ENCODE results near the gene EHMT1.

Gene EHMT1

DNA sequence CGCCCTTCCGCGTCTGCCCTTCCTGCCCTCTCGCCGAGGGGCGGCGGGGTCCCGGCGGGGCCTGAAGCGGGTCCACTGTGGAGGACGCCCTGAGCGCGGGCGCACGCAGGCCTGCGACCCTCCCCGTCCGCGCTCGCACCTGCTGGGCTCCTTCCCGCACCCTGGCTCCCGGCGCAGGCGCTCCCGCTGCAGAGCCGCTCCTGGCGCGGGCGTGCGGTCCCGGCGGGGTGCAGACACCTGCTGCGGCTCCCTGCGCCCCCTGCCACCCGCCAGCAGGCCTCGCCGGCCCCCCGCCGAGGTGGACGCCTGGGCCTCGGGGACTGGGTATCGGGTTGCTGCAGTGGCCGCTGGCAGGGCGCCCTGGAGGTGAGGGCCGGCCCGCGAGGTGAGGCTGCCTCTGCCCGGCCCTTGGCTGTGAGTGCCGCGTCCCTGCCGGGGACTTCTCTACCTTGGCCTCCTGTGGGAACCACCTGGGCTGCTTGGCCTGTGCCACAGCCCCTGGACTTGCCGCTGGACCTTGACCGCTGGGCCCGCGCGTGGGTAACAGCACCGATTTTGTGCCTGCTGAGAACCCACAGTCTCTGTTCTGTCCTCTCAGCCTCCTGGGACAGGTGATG lies 12.7 kb upstream of the EHMT1 start:
- TF ChIP-seq ZNF8 (CRISPR knock-in tag; IDR thresholded peaks at IDR 0.05) (no peak), ZNF70 (CRISPR knock-in tag; IDR thresholded peaks at IDR 0.05) (no peak), ZFP30 (CRISPR knock-in tag; IDR thresholded peaks at IDR 0.05) (no peak), BACH2 (CRISPR knock-in tag; IDR thresholded peaks at IDR 0.05; ENCODE audit: borderline replicate concordance) (no peak), CSRNP3 (CRISPR knock-in tag; IDR thresholded peaks at IDR 0.05) (no peak), CSDC2 (CRISPR knock-in tag; IDR thresholded peaks at IDR 0.05) (no peak), ARNTL (CRISPR knock-in tag; IDR thresholded peaks at IDR 0.05; ENCODE audit: borderline replicate concordance, low read depth) (no peak)
- TF ChIP-seq, protein P1, sequence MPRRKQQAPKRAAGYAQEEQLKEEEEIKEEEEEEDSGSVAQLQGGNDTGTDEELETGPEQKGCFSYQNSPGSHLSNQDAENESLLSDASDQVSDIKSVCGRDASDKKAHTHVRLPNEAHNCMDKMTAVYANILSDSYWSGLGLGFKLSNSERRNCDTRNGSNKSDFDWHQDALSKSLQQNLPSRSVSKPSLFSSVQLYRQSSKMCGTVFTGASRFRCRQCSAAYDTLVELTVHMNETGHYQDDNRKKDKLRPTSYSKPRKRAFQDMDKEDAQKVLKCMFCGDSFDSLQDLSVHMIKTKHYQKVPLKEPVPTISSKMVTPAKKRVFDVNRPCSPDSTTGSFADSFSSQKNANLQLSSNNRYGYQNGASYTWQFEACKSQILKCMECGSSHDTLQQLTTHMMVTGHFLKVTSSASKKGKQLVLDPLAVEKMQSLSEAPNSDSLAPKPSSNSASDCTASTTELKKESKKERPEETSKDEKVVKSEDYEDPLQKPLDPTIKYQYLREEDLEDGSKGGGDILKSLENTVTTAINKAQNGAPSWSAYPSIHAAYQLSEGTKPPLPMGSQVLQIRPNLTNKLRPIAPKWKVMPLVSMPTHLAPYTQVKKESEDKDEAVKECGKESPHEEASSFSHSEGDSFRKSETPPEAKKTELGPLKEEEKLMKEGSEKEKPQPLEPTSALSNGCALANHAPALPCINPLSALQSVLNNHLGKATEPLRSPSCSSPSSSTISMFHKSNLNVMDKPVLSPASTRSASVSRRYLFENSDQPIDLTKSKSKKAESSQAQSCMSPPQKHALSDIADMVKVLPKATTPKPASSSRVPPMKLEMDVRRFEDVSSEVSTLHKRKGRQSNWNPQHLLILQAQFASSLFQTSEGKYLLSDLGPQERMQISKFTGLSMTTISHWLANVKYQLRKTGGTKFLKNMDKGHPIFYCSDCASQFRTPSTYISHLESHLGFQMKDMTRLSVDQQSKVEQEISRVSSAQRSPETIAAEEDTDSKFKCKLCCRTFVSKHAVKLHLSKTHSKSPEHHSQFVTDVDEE (CRISPR knock-in tag; IDR thresholded peaks at IDR 0.05), result no peak
- ATAC-seq, result peak; percentile 14

DNA sequence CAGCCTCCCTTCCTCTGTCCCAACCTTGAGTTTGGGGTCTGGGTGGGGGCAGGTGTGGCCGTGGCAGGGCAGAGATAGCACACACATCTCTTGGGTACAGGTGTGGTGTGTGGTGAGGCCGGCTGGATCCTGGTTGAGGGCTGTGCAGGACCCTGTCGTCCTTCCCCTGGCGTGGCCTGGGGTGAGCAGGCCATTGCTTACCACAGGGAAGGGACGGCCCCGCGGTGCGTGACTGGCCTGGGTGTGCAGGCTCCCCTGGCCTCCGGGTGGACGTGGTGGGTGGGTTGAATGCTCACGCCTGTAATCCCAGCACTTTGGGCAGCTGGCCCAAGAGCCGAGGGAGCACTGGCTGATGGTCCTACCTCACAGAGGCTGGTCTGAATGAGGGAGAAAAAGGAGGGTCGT lies 12.1 kb upstream of the EHMT1 start:
- TF ChIP-seq CSDC2 (CRISPR knock-in tag; IDR thresholded peaks at IDR 0.05) (no peak), ZNF565 (CRISPR knock-in tag; conservative IDR thresholded peaks at IDR 0.05; ENCODE audit: low read depth) (no peak), ZNF70 (CRISPR knock-in tag; IDR thresholded peaks at IDR 0.05) (no peak), ARNTL (CRISPR knock-in tag; IDR thresholded peaks at IDR 0.05; ENCODE audit: borderline replicate concordance, low read depth) (no peak), GLIS3 (CRISPR knock-in tag; IDR thresholded peaks at IDR 0.05) (no peak), TOX (CRISPR knock-in tag; IDR thresholded peaks at IDR 0.05; ENCODE audit: borderline replicate concordance) (no peak), ESRRG (CRISPR knock-in tag; IDR thresholded peaks at IDR 0.05) (no peak), ZNF8 (CRISPR knock-in tag; IDR thresholded peaks at IDR 0.05) (no peak), ZFP30 (CRISPR knock-in tag; IDR thresholded peaks at IDR 0.05) (no peak), PPARA (CRISPR knock-in tag; IDR thresholded peaks at IDR 0.05; ENCODE audit: borderline replicate concordance) (no peak), OSR1 (CRISPR knock-in tag; IDR thresholded peaks at IDR 0.05) (no peak), RARB (CRISPR knock-in tag; IDR thresholded peaks at IDR 0.05) (no peak)
- TF ChIP-seq, protein P1 (CRISPR knock-in tag; IDR thresholded peaks at IDR 0.05), result no peak
- TF ChIP-seq, protein P2, sequence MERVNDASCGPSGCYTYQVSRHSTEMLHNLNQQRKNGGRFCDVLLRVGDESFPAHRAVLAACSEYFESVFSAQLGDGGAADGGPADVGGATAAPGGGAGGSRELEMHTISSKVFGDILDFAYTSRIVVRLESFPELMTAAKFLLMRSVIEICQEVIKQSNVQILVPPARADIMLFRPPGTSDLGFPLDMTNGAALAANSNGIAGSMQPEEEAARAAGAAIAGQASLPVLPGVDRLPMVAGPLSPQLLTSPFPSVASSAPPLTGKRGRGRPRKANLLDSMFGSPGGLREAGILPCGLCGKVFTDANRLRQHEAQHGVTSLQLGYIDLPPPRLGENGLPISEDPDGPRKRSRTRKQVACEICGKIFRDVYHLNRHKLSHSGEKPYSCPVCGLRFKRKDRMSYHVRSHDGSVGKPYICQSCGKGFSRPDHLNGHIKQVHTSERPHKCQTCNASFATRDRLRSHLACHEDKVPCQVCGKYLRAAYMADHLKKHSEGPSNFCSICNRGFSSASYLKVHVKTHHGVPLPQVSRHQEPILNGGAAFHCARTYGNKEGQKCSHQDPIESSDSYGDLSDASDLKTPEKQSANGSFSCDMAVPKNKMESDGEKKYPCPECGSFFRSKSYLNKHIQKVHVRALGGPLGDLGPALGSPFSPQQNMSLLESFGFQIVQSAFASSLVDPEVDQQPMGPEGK (CRISPR knock-in tag; IDR thresholded peaks at IDR 0.05; ENCODE audit: borderline replicate concordance), result no peak
- TF ChIP-seq, protein P3, sequence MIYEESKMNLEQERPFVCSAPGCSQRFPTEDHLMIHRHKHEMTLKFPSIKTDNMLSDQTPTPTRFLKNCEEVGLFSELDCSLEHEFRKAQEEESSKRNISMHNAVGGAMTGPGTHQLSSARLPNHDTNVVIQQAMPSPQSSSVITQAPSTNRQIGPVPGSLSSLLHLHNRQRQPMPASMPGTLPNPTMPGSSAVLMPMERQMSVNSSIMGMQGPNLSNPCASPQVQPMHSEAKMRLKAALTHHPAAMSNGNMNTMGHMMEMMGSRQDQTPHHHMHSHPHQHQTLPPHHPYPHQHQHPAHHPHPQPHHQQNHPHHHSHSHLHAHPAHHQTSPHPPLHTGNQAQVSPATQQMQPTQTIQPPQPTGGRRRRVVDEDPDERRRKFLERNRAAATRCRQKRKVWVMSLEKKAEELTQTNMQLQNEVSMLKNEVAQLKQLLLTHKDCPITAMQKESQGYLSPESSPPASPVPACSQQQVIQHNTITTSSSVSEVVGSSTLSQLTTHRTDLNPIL (CRISPR knock-in tag; IDR thresholded peaks at IDR 0.05; ENCODE audit: low read depth), result no peak
- no peak for ATAC-seq

GRCh38 chr9:137607141-137607857 lies 11.5 kb upstream of the EHMT1 start:
- ATAC-seq, result no peak
- TF ChIP-seq ISL1 (CRISPR knock-in tag; IDR thresholded peaks at IDR 0.05) (no peak), CSDC2 (CRISPR knock-in tag; IDR thresholded peaks at IDR 0.05) (no peak), PPARA (CRISPR knock-in tag; IDR thresholded peaks at IDR 0.05; ENCODE audit: borderline replicate concordance) (no peak)
